ENCODE results near the gene SSR2. TPM values are rescaled to one million over a fixed set of nuclear protein-coding genes. Genes with fewer than 3 reads are reported as not detected.

The SSR2 gene
- 100 to 1,000 TPM in 5 of 6 donors, 10 to 100 TPM in 1; 66.0 to 395 (median 228) TPM for total RNA-seq

DNA sequence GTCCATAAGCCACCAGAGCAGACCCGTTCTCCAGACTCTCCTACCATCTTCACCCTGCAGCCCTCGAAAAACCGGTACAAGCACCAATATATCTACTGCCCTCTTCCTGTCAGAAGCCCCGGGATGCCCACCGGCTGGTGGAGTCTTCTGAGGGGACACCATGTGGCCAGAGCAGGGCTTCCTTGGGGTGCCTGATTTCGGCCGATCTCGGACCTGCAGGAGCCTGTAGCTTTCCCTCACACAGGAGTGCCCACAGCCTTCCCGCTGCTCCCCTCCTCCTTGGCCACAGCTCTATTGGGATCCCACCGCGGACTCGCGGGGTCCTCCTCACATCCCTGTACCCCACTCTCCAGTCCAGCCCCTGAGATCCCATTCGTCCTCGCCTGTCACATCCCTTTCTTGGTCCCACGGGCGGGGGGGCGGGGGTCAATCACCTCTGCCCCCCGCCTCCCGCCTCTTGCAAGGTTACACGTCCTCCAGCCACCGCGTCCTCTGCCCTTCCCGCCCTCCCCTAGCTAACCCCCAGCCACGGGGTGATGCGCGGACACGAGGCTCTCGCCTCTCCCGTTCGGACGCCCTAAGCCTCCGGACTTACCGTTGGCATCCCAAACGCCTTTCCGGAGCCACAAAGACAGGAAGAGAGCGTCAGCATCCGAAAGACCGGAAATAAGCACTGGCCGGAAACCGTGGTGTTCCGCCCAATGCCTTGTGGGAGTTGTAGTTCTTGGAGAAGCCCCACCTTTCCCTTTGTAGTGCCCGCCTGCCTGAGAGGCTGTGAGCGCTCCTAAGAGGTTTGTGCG is at the start of gene SSR2:
Gene SSR2, minus strand, starts transcription at position 659 of the 800 bp plus-strand sequence. CDS start 784 bp downstream, outside the sequence.
- Histone ChIP-seq H3K4me1 (peaks cover 12 to 25% (median 19%) of the 10 kb centered on the region in 4 donors), H3K4me3 (peak within 1 kb of the TSS; percentile 46 to 97 (median 70)), H3K36me3 (peaks cover 3 to 44% (median 20%) of the 10 kb centered on the region in 4 donors), H3K27me3 (no peaks in the 10 kb centered on the region), H3K9me3 (no peaks in the 10 kb centered on the region), H3K27ac (peak within 1 kb of the TSS; percentile 89 to 91 (median 90))
- peak in 3 of 4 donors; percentile 14 to 70 (median 18) for TF ChIP-seq POLR2A (IDR thresholded peaks at IDR 0.05)
- TF ChIP-seq, protein P1, sequence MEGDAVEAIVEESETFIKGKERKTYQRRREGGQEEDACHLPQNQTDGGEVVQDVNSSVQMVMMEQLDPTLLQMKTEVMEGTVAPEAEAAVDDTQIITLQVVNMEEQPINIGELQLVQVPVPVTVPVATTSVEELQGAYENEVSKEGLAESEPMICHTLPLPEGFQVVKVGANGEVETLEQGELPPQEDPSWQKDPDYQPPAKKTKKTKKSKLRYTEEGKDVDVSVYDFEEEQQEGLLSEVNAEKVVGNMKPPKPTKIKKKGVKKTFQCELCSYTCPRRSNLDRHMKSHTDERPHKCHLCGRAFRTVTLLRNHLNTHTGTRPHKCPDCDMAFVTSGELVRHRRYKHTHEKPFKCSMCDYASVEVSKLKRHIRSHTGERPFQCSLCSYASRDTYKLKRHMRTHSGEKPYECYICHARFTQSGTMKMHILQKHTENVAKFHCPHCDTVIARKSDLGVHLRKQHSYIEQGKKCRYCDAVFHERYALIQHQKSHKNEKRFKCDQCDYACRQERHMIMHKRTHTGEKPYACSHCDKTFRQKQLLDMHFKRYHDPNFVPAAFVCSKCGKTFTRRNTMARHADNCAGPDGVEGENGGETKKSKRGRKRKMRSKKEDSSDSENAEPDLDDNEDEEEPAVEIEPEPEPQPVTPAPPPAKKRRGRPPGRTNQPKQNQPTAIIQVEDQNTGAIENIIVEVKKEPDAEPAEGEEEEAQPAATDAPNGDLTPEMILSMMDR (IDR thresholded peaks at IDR 0.05), result no peak
- peak; percentile 90 to 95 for TF ChIP-seq POLR2AphosphoS5 (IDR thresholded peaks at IDR 0.05)
- peak in 1 of 4 donors; percentile 31 for TF ChIP-seq EP300 (IDR thresholded peaks at IDR 0.05)
- WGBS, 2 donors, result 0% methylated on average over 15 to 29 of the region's 45 CpGs
- peak; percentile 84 to 93 for DNase-seq
- ATAC-seq (ENCODE audit: low FRiP score in 2 of 2), result peak; percentile 95 to 99

DNA sequence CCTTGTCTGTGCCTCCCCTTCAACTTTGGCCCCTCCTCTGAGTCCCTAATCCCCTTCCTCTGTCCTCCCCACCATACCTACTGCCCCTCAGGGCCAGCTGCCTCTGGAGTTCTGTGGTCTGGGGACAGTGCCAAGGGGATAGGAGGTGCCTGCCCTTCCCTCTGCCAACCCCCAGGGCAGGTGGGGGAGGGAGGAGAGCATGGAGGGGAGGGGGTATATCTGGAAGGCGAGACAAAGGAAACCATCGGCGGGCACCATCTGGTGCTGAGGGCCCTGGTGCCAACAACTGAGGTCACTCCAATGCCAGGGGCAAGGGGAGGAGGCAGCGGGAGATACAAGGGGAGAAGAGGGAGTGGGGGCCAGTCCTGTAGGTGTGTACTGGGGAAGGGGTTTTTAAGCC is 49.8 kb upstream of the SSR2 start:
- peaks cover 3 to 21% (median 8%) of the 10 kb centered on the region in 4 donors for H3K4me1 ChIP-seq
- no peak overlapping the region for H3K27ac ChIP-seq
- DNase-seq (no peak), ATAC-seq (ENCODE audit: low FRiP score in 2 of 2) (no peak)
- H3K4me3 ChIP-seq, result no peak overlapping the region
- H3K9me3 ChIP-seq, result no peaks in the 10 kb centered on the region
- 33 to 55% methylated on average over 4 of the region's 4 CpGs for WGBS, 2 donors
- TF ChIP-seq POLR2A (IDR thresholded peaks at IDR 0.05) (no peak), EP300 (IDR thresholded peaks at IDR 0.05) (no peak), POLR2AphosphoS5 (IDR thresholded peaks at IDR 0.05) (no peak)
- TF ChIP-seq, protein P1 (IDR thresholded peaks at IDR 0.05), result no peak
- H3K36me3 ChIP-seq, result peaks cover 0 to 6% (median 1%) of the 10 kb centered on the region in 4 donors
- no peaks in the 10 kb centered on the region for H3K27me3 ChIP-seq

DNA sequence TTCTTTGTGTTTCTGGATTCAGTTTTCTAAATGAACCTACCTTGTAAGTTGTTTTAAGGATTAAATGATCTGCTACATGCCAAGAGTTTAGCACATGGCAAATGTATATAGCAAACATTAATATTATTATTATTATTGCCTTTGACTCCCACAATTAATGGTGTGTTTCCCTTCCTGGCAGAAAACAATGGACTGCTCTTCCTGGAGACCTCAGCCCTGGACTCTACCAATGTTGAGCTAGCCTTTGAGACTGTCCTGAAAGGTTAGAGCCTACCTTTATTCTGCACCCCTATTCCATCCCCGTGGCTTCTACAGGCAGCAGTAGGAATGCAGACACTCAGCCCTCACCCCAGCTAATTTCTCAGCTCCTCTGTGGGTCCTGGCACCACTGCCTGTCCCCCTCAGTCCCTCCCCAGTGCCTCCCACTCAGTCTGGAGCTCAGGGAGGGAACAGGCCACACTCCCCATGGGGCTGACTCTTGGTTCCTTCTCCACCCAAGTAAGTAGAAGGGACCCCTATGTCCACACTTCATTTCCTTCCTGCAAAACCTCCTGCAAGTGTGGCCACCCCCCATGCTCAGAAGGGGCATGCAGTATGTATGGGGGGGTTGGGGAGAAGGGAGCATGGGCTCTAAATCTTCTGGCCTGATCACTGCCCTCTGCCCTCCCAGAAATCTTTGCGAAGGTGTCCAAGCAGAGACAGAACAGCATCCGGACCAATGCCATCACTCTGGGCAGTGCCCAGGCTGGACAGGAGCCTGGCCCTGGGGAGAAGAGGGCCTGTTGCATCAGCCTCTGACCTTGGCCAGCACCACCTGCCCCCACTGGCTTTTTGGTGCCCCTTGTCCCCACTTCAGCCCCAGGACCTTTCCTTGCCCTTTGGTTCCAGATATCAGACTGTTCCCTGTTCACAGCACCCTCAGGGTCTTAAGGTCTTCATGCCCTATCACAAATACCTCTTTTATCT is 49.0 kb upstream of the SSR2 start:
- Histone ChIP-seq H3K9me3 (no peaks in the 10 kb centered on the region), H3K27ac (peak overlapping the region in 1 of 4 donors; percentile 34), H3K27me3 (no peaks in the 10 kb centered on the region), H3K4me3 (no peak overlapping the region), H3K4me1 (peaks cover 0 to 13% (median 2%) of the 10 kb centered on the region in 4 donors), H3K36me3 (peaks cover 0 to 6% (median 1%) of the 10 kb centered on the region in 4 donors)
- WGBS, 2 donors, result 63 to 79% methylated on average over 3 of the region's 3 CpGs
- ATAC-seq (ENCODE audit: low FRiP score in 2 of 2) (no peak), DNase-seq (no peak)
- TF ChIP-seq, protein P1 (IDR thresholded peaks at IDR 0.05), result no peak
- TF ChIP-seq POLR2A (IDR thresholded peaks at IDR 0.05), result no peak
- TF ChIP-seq EP300 (IDR thresholded peaks at IDR 0.05), result no peak
- TF ChIP-seq POLR2AphosphoS5 (IDR thresholded peaks at IDR 0.05), result no peak

DNA sequence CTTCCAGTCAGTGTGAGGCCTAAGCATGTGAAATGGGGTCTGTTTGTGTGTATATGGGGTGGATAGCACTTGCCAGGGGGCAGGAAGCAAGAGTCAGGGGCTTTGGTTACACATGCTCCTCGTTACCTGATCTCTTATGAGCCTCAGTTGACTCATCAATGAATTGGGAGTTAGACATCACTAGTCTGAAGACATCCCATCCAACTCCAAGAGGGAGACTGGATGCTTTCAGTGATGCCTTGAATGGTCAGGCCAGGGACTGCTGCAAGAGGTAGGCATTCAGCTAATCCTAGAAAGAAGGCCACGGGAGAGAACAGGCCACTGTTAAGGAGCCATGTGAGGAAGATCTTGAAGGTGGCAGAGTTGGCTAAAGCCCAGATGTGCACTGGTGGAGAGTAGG is 46.5 kb upstream of the SSR2 start:
- DNase-seq, result no peak
- no peaks in the 10 kb centered on the region for H3K27me3 ChIP-seq
- peaks cover 0 to 6% (median 1%) of the 10 kb centered on the region in 4 donors for H3K36me3 ChIP-seq
- H3K9me3 ChIP-seq, result no peaks in the 10 kb centered on the region
- no peak overlapping the region for H3K4me3 ChIP-seq
- no peak overlapping the region for H3K27ac ChIP-seq
- TF ChIP-seq POLR2AphosphoS5 (IDR thresholded peaks at IDR 0.05) (no peak), EP300 (IDR thresholded peaks at IDR 0.05) (no peak), POLR2A (IDR thresholded peaks at IDR 0.05) (no peak)
- TF ChIP-seq, protein P1 (IDR thresholded peaks at IDR 0.05), result no peak
- peaks cover 0 to 10% (median 0%) of the 10 kb centered on the region in 4 donors for H3K4me1 ChIP-seq
- WGBS, 2 donors, result 87 to 88% methylated on average over 2 of the region's 2 CpGs
- ATAC-seq (ENCODE audit: low FRiP score in 2 of 2), result no peak

Measured in upper lobe of left lung (tissue), 6 donors.